HG02943 (cell line): ENCODE data around the gene TDRD5.

ENCODE experiments used
- ATAC-seq: cut with Tn5 transposase; IDR thresholded peaks from one replicate; pipeline ENCODE4 v1.9.1; 2021; ENCODE audit warnings: mild to moderate bottlenecking, low read depth, moderate library complexity; ENCODE audit not compliant: unreplicated experiment

TDRD5 gene

GRCh38 chr1:179591592-179592580 is at the start of gene TDRD5:
Gene TDRD5, plus strand, starts transcription at chr1:179591832. Its CDS starts 784 bp downstream, at chr1:179592616.
- ATAC-seq = no peak

GRCh38 chr1:179545321-179545720 is 46.3 kb upstream of the TDRD5 start:
- ATAC-seq = no peak

DNA sequence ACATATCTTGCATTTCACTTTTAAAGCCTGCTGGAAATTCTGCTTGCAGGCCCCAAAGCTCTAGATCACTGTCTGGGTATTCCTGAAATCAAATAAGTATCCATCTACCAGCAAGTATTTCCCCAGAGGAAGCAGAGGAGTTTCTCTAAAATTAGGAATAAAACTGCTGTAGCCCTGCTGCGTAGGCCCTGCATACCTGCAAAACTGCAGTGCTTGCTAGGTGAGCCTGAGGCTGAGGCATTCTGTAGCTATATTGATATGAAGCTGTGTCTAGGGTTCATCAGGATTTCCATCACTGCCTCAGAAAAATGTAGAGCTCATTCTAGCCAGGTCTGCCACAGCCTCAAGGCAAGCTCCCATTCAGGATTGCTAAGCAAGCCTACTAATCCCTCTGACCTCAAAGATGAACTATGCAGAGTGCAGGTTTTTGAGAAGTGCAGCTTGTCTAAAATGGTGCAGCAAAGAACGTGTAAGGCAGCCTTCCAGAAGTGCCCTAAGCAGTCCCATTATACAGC is 44.6 kb upstream of the TDRD5 start:
- ATAC-seq = no peak

- no peak for ATAC-seq
Measured at GRCh38 chr1:179548666-179549367, 42.8 kb upstream of the TDRD5 start.

DNA sequence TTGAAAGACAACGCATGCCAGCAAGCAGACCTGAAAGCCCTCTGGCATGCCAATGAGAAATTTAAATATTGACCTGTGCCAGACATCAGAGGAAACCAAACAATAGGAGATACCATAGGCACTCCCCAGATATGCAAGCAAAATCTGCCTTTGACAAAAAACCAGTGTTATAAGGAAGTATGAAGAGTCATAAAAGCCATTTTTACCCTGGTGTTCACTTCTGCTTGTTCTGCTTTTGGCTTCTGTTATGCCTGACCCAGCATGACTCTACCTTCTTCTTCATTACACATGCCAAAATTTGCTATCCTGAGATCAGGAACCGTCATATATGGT is 42.3 kb upstream of the TDRD5 start:
- no peak for ATAC-seq

DNA sequence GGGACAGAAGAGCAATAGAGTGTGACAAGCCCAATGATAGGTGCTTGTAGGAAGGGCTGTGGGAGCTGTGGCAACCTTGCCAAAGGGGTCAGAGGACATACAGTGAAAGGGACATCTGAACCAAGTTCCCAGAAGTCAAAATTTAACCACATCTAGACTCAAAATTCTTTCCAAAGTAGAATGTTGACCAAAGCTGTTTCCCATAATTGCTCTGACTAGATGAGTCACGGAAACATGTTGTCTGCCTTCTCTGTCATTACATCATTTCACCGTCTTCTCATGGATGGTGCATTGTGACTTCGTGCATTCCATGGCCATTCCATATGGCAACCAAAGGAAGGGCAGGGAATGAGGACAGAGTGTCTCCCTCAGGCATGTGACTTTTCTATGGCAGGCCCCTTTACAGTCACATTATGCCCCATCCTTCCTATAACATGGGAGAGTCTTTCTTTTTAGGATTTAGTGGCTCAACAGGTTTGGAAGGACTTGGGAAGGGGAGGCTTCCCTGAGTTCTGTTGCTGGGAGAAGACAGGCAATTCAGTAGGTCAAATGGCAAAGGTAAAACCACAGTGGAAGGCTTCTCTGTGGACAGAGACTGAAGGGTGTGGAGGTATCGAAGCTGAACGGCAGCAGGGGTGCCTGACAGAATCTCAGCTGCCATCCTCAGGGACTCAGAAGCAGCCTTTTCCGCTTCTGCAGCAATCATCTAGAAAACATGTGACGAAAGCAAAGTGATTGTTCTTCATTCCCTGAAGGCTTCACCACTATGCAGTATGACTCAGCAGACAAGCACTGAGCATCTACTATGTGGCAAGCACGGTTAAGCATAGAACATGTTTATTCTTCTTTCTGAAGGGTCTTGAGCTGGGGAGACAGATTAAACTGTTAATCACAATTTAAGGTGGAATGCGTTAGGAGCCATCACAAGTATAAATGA is 40.6 kb upstream of the TDRD5 start:
- no peak for ATAC-seq

DNA sequence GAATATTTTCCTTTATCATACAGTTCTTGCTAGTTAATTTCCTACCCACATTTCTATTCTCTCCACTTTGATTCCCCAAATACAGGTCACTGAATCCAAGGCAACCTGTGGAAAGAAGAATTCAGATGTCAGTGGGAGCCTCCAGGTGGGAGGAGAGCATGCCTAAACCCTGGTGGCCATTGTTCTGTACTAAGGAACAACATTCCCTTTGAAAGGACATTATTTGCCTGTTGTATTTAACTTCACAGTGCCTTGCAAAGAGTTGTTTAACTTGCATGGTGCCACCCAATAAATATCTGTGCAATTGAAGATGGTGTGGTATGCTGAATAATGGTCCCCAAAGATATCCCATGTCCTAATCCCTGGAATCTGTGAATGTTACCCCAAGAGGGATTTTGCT is 37.2 kb upstream of the TDRD5 start:
- ATAC-seq = no peak

DNA sequence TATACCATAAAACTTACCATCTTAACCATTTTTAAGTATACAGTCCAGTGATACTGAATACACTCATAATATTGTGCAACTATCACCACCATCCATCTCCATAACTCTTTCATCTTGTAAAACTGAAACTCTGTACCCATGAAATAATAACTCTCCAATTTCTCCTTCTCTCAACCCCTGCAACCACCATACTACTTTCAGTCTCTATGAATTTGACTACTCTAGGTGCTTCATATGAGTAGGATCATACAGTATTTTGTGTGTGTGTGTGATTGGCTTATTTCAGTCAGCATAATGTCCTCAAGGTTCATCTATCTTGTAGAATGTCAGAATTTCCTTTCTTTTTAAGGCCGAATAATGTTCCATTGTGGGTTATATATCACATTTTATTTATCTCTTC is 33.6 kb upstream of the TDRD5 start:
- ATAC-seq = no peak

- ATAC-seq = no peak
Measured at GRCh38 chr1:179575497-179576314, 15.9 kb upstream of the TDRD5 start, which contains the start of gene NPHS2. Gene NPHS2, minus strand, starts transcription at chr1:179575948. Its CDS starts 84 bp downstream, at chr1:179575864.

DNA sequence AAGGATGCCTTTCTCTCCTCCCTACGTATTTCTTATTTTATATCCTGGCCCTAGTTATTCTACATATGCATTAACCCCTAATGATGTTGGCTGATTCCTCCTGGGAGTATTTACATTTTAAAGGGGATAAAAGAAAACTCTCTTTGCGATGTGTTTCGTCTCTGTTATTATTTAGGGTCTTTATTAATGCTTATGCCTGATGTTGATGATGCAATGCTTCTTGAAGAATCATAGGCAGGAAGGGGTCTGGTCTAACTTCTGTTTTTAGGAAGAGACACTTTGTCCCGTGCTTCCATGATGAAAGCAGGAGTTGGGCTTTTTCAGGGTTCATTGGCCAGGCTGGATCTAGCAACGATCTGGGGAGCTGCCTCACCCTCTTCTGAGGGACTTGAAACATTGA is 15.1 kb upstream of the TDRD5 start:
- no peak for ATAC-seq

DNA sequence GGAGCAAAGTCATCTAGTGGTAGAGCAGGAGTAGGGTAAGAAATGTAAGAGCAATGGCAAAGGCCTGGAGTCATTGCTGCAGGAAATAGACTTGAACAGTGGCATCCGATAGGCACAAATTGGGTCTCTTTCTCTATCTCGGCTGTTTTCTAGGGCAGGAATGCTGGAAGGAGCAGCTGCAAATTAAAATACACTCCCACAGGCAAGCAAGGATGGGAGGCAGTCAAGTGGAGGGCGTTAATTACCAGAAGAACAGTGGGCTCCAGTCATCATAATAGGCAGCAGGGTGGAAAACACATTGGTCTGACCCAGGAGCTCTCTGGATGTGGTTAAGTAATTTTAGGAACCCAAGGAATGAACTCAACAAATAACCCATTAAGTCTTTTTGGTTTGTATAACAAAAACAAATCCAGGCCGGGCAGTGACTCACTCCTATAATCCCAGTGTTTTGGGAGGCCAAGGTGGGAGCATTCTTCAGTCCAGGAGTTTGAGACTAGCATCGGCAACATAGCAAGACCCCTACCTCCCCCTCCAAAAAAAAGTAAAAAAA is 7.8 kb upstream of the TDRD5 start:
- ATAC-seq = no peak

DNA sequence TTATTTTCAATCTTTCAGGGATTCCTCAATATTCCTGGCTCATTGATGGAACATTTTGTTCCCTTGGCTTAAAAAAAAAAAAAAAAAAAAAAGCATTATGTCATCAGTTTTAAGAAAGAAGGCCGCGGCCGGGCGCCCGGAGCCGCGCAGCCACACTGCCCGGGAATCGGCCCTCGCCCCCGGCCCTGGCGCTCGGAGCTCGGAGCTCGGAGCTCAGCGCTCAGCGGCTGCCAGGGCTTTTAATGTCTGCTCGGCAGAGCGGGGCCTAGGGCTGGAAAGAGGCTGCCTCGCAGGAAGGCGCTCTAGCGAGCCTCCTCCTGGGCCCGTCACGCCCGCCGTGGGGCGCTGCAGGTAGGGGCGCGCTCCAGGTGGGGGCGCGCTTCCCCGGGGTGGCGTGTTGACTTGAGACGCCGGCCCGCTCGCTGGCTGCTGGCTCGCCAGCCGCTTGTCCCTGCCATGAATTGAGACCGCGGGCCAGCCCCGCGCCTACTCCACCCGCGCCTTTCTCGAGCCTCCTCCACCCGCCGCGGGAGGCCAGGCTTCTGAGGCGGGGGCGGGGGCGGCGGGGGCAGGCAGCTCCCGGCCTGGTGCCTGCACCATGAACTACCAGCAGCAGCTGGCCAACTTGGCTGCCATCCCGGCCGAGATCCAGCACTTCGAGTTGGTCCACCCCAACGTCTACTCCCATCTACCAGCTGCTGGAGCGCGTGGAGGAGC is 5.4 kb upstream of the TDRD5 start:
- no peak for ATAC-seq

DNA sequence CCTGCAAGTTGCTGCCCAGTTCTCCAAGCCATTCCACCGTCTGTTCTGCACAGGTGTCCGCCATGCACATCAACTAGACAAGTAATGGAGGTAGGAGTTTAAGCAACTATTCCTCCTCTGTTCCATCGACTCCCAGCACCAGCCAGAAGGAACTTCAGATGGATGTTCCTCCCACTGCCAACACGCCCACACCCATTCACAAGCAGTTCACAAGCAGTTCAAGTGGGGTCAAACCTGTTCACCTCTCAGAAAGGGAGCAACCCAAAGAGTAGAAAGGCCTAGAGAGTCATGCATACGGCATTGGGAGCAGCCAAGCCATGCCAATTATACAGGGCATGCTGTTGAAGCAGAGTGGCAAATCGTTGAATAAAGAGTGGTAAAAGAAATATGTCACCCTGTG is 4.3 kb upstream of the TDRD5 start:
- ATAC-seq = no peak

- no peak for ATAC-seq
Measured at GRCh38 chr1:179588425-179589024, 3.1 kb upstream of the TDRD5 start.

- no peak for ATAC-seq
Measured at GRCh38 chr1:179589509-179589908, 2.1 kb upstream of the TDRD5 start.

GRCh38 chr1:179590671-179591070 is 961 bp upstream of the TDRD5 start:
- ATAC-seq = no peak

DNA sequence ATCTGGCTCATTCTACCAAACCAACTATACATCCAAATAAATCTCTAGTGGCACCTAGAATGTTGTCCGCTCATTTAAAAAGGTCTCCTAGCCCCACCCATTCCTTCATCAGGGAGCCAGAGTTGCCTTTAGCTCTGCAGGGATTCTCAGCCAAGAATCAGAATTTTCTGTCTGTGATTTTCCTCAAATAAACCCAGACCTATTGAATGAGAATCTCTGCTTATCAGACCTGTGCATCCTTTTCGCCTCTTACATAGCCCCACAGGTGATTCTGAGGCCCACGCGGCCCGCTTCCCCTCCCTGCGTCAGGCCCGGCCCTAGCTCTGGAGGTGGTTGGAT is 410 bp upstream of the TDRD5 start:
- ATAC-seq = no peak

GRCh38 chr1:179598631-179599030 is 7.0 kb downstream of the TDRD5 start:
- ATAC-seq = no peak
